COLO668 (cell line): ENCODE data around the gene LHX4.

Experiments used
- DNase-seq: peaks from one replicate; lab custom pipeline; 2025; ENCODE audit not compliant: unreplicated experiment; lab: John Stamatoyannopoulos, UW

LHX4 gene

GRCh38 chr1:180256341-180257027 is 26.4 kb downstream of the LHX4 start:
- peak; percentile 39 for DNase-seq

- DNase-seq, result no peak
Measured at GRCh38 chr1:180257028-180257386, 26.9 kb downstream of the LHX4 start.

- DNase-seq, result no peak
Measured at GRCh38 chr1:180257486-180257885, 27.4 kb downstream of the LHX4 start.

GRCh38 chr1:180258290-180258689 is 28.2 kb downstream of the LHX4 start:
- DNase-seq, result no peak

GRCh38 chr1:180258935-180259334 is 28.9 kb downstream of the LHX4 start:
- no peak for DNase-seq

GRCh38 chr1:180259431-180260338 is 29.6 kb downstream of the LHX4 start:
- DNase-seq, result no peak

GRCh38 chr1:180260541-180260940 is 30.5 kb downstream of the LHX4 start:
- no peak for DNase-seq

GRCh38 chr1:180261030-180261429 is 31.0 kb downstream of the LHX4 start:
- DNase-seq, result no peak

GRCh38 chr1:180261524-180262155 is 31.6 kb downstream of the LHX4 start:
- no peak for DNase-seq

- DNase-seq, result no peak
Measured at GRCh38 chr1:180262628-180263488, 32.8 kb downstream of the LHX4 start.

- DNase-seq, result no peak
Measured at GRCh38 chr1:180264595-180264994, 34.5 kb downstream of the LHX4 start.

GRCh38 chr1:180265201-180265600 is 35.1 kb downstream of the LHX4 start:
- DNase-seq, result no peak

- no peak for DNase-seq
Measured at GRCh38 chr1:180265871-180266270, 35.8 kb downstream of the LHX4 start.

GRCh38 chr1:180266275-180267210 is 36.5 kb downstream of the LHX4 start:
- no peak for DNase-seq

GRCh38 chr1:180267211-180267561 is 37.1 kb downstream of the LHX4 start:
- no peak for DNase-seq

- DNase-seq, result no peak
Measured at GRCh38 chr1:180267761-180268555, 37.9 kb downstream of the LHX4 start.

- DNase-seq, result no peak
Measured at GRCh38 chr1:180268556-180269075, 38.6 kb downstream of the LHX4 start.

- DNase-seq, result peak; percentile 32
Measured at GRCh38 chr1:180269645-180270529, 39.8 kb downstream of the LHX4 start.
